GM18502 (cell line): ENCODE data around the gene RFPL2.
"Not testable (repeated sequence)": the region's sequence is repeated elsewhere in the genome, so short reads cannot be mapped to it uniquely, and the experiment has no call there.

ENCODE experiments used
- ATAC-seq: cut with Tn5 transposase; IDR thresholded peaks from one replicate; pipeline ENCODE4 v1.9.1; 2021; ENCODE audit warnings: mild to moderate bottlenecking; ENCODE audit not compliant: unreplicated experiment, poor library complexity

Gene RFPL2

DNA sequence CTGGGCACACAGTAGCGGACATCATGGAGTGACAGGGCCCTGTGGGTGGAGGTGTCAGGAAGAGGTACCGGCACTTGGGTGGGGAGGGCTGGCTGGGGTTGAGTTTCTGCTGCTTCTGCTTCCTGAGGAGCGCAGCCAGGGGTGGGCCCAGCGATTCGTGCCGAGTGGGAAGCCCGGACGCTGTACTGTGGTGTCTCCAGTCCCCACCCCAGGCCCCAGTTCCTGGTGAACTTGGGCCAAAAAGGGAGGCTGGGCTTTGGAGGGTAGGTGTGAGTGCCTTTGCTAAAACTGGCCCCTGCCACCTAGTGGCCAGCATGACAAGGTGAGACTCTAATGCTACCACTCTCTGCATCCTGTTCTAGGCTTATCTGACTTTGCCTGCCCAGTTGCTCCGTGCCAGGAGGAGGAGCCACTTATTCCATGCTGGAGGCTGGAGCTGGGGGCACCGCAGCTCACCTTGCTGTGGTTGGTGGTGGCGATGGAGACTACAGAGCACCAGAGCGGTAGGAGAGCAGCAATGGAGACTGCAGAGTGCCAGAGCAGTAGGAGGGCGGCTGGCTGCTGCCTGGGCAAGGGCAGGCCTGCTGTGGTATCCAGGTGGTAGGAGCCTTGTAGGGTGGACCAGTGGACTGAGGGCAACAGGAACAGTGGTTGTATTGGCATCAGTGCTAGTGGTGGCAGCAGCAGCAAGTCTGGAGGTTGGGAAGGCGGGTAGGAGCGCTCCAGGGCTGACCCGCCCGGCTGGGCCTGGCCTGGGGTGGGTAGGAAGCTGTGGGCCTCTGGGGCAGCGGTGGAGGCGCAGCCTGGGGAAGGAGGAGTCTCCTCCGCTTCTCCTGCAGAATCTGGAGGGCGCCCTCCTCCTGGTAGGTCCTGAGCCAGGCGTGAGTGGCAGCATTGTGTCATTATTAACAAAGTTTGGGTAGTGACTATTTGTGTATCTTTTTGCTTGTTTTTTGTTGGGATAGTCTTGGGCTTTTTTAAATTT, 2.2 kb upstream of the RFPL2 start:
- no peak for ATAC-seq

DNA sequence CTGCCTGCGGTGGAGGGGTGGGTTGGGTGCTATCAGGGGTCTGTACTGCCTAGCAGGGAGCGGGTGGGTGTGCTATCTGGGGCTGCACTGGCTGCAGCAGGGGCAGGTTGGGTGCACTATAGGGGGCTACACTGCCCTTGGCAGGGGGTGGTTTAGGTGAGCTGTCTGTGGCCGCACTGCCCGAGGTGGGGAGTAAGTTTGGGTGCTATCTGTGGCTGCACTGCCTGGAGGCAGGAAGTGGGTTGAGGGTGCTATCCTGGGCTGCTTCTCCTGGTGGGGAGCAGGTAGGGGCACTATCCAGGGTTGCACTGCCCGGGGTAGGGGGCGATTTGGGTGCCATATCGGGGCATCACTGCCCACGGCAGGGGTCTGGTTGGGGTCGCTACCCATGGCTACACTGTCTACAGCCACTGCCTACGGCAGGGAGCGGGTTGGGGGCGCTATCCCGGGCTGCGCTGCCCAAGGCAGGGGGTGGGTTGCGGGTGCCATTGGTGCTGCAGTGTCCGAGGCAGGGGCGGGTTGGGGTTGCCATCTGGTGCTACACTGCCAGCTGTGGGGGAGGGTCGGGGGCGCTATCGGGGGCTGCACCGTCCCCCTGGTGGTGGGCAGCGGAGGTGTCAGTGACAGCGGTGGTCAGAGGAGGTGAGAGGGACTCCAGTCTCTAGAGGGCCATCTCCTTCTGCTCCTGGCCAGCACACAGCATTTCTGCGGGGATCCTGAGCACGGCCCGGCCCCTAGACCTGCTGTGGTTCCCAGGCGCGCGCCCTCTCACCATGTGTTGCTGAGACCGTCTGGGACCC, 1.3 kb upstream of the RFPL2 start:
- ATAC-seq = no peak

DNA sequence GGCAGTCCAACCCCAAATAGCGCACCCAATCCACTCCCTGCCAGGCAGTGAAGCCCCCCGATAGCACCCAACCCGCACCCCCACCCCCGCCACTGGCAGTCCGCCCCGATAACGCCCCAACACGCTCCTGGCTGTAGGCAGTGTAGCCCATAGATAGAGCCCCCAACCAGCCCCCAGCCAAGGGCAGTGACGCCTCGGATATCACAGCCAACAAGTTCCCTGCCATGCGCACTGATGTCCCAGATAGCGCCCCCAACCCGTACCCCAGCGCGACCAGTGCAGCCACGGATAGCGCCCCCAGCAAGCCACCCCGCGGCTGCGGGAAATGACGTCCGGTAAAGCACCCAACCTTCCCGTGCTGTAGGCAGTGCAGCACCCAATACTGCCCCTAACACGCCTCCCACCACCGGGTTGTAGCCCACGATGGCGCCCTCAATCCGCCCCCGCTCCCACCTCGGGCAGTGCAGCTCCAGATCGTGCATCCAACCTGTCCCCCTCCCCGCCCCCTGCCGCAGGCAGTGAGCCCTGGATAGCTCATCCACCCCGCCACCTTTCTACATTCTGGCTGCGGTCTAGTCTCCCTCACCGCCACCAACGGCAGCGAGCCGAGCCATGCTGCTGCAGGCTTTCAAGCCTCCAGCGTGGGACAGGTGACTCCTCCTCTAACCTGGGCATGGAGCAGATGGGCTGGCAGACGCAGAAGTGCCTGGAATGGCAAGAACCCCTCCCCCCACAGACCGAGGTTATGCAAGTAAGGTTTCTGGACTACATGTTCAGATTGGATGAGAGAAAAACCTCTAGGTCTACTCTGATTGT, 625 bp downstream of the RFPL2 start:
- ATAC-seq = no peak

DNA sequence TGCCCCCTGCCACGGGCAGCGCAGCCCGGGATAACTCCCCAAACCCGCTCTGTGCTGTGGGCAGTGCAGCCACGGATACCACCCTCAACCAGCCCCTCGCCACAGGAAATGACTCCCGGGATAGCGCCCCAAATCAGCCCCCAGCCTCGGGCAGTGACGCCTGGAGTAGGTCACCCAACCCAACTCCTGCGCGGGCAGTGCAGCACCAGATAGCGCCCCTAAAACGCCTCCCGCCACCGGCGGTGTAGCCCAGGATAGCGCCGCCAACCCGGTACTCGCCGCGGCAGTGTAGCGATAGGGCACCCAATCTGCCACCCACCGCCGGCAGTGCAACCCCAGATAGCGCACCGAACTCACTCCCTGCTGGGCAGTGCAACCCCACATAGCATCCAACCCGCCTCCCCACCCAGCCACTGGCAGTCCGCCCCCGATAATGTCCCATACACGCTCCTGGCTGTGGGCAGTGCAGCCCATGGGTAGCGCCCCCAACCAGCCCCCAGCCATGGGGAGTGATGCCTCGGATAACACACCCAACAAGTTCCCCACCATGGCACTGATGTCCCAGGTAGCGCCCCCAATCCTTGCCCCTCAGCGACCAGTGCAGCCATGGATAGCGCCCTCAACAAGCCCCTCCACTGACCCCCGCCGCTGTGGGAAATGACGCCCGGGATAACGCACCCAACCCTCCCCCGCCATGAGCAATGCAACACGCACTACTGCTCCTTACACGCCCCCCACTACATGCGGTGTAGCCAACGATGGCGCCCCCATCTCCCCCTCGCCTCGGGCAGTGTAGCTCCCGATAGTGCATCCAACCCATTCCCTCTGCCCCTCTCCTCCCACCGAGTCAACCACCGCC, 1.5 kb downstream of the RFPL2 start:
- ATAC-seq = no peak

DNA sequence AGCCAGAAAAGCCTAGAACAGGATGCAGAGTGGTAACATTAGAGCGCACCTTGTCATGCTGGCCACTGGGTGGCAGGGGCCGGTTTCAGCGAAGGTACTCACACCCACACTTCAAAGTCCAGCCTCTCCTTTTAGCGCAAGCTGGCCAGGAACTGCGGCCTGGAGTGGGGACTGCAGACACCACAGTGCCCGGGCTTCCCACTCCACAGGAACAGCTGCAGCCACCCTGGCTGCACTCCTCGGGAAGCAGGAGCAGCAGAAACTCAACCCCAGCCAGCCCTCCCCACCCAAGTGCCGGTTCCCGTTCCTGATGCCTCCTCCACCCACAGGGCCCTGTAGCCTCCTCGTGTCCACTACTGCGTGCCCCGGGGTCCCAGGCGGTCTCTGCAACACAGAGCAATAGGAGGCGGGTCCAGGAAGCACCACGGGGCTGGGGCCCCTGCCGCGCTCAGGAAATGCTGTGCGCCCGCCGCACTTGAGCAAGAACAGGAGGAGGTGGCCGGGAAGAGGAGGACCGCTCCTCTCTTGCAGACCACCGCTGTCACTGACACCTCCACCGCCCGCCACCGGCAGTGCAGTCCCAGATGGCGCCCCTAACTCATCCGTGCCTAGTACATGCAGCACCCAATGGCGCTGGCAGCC, 2.2 kb downstream of the RFPL2 start:
- no peak for ATAC-seq

DNA sequence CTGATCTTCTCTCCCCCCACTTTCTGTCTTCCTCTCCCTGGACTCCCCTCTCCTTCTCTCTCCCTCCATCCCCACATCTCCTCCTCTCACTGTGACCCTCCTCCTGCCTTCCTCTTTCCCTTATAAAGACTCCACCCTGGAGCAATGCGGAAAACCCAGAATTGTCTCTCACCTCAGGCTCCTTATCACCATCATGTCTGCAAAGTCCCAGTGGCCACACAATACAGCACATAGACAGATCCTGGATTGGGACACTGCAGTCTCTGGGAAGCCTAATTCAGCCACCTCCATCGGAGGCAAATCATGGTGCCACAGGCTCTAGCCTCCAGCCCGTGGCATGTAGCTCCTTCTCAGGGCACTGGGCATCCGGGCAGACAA, 2.7 kb downstream of the RFPL2 start:
- no peak for ATAC-seq

DNA sequence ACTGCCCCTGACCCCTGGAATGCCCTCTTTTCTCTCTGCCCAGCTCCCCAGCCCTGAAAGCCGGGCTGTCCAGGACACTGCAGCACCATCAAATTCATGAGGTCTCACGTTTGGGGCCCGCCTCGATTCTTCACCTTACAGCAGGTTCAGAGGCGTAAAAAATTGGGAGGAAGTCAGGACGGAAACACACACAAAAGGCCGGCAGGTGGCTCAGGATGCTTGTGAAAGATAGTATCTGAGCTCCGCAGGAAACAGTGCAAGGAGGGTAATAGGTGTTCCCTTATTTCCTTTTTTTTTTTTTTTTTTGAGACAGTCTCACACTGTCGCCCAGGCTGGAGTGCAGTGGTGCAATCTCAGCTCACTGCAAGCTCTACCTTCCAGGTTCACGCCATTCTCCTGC, 4.1 kb downstream of the RFPL2 start:
- ATAC-seq = no peak

DNA sequence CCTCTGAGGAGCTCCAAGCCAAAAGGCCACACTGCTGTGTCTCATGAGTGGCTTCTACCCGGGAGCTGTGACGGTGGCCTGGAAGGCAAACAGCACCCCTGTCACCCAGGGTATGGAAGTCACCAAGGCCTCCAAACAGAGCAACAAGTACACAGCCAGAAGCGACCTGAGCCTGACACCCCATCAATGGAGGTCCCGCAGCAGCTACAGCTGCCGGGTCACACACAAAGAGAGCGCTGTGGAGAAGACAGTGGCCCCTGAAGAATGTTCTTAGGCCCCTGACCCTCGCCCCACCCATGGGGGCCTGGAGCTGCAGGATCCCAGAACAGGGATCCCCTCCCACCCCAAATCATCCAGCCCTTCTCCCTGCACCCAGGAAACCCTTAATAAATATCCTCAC, 4.9 kb downstream of the RFPL2 start:
- no peak for ATAC-seq

DNA sequence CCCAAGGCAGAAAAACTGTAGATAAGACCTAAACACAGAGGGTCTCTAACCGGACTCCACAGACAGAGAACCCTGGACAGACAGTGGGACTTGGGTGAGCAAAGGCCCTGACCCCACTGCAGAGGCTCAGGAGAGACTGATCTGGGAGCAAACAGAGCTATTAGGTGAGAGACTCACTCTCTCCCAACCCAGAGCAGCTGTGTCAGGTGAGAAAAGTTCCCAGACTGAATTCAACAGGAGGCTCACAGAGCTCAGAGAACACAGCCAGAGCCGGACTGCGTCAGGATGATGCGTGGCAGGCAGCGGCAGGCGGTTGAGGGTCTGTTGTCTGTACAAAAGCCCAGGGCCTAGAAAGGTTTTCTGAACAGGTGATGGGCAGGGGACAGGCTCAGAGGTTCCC, 5.5 kb downstream of the RFPL2 start:
- no peak for ATAC-seq

DNA sequence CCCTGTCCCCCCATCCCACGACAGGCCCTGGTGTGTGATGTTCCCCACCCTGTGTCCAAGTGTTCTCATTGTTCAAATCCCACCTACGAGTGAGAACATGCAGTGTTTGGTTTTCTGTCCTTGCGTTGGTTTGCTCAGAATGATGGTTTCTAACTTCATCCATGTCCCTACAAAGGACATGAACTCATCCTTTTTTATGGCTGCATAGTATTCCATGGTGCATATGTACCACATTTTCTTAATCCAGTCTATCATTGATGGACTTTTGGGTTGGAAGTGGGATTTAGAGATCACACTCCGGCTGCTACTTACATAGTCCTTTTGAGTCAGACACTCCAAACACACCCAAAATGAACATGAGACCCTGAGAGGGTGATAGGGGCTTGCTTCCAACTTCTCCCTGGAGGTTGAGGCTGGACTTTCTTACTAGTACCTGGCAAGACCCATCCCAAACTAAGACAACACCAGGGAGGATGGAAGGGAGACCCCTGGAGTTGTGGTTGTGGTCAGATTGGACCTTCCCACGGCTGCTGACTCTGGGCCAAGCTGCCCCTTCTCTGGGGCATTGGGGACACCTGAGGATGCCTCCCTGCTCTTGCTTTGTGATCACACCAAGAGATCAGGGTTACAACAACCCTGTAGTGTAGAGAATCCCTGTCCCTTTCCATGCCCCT, 7.2 kb downstream of the RFPL2 start:
- not testable (repeated sequence) for ATAC-seq

DNA sequence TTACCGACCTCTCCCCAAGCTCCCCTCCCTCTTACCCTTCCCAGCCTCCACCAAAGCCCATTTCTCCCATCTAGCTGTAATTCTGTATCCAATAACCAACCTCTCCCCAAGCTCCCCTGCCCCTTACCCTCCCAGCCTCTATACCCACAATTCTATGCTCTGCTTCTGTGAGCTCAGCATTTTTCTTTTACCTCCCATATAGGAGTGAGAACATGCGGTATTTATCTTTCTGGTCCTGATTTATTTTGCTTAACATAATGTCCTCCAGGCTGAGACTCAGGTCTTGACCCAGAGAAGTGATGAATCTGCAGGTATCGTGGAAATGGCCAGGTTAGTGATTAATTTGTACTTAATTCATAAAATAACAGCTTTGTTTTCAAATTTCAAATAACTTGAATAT, 9.0 kb downstream of the RFPL2 start:
- not testable (repeated sequence) for ATAC-seq

DNA sequence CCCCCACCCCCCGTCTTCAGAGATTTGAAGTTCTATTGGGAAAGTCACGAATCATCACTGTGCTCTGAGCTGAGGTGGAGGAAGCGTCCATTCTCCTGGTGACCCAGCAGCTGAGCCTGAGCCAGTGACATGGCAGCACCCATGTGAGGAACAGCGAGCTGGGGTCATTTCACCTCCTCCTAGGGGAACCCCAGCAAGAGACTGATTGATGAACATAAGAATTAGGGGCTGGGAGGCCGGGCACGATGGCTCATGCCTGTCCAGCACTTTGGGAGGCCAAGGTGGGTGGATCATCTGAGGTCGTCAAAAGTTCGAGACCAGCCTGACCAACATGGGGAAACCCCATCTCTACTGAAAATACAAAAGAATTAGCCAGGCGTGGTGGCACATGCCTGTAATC, 11.5 kb downstream of the RFPL2 start:
- not testable (repeated sequence) for ATAC-seq

DNA sequence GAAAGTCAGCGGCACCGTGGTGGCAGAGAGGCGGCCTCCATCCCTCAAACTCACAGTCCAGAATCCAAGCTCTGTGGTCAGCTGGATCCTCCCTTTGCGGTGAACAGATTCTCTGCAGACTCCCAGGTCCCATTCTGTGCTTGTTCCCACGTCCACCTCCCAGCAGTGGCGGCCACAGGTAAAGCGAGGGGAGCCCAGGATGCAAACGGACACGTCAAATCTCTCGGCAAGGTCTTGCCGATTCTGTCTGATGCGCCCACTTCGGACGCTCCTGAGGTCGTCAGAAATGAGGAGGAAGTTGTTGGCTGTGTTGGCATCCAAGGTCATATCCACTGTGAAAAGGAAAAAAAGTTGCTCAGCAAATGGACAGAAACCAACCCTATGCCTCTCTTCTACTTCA, 13.9 kb downstream of the RFPL2 start:
- ATAC-seq = not testable (repeated sequence)

DNA sequence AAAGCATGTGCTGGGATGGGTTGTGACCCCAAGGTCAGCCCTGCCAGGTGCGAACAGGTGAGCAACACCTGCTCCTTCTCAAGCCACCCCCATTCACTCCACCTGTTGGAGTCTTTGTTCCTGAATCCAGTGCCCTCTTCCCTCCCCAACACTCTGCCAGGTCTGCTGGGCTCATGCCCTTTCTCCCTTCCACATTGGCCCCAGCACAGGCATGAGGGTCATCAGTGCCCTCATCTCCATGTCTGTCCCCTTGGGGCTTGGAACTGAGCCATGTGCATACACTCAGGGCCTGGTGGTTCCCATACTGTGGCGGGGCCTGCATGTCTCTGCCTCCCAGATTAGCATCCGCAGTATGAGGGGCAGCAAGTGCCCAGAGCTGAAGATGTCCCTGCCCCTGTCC, 19.1 kb downstream of the RFPL2 start:
- no peak for ATAC-seq

DNA sequence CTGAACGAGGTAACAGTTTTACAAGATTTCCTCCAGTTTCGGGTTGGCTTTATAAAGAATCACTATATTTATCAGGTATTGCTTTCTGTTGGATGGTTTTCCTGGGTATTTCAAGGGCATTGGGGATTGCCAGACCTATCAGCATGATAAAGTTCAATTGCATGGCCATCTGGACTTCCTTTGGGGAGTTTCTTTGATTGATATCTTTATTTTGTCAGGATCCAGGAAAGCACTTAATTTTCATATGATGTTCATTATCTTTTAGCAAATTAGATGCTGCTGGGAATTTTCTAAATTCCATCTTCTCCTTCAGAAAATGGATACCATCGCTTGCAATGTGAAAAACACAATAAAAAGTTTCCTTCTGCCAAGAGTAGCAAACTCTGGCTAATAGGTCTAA, 21.2 kb downstream of the RFPL2 start:
- no peak for ATAC-seq

DNA sequence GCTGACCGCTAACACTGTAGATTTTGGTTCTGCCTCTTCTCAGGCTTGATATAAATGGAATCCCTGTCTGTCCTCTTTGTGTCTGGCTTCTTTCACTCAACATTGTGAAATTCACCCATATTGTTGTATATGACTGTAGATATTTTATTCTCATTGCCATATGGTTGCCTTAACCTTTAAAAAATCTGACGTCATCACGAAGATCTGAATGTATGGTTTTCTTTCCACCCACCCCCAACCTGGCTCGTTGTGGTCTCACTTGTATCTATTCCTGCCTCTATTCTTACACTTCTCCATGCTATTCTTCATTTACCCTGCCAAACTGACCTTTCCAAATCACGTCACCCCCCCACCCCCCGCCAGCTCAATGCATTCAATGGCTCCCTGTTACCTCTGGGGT, 23.8 kb downstream of the RFPL2 start:
- ATAC-seq = no peak

DNA sequence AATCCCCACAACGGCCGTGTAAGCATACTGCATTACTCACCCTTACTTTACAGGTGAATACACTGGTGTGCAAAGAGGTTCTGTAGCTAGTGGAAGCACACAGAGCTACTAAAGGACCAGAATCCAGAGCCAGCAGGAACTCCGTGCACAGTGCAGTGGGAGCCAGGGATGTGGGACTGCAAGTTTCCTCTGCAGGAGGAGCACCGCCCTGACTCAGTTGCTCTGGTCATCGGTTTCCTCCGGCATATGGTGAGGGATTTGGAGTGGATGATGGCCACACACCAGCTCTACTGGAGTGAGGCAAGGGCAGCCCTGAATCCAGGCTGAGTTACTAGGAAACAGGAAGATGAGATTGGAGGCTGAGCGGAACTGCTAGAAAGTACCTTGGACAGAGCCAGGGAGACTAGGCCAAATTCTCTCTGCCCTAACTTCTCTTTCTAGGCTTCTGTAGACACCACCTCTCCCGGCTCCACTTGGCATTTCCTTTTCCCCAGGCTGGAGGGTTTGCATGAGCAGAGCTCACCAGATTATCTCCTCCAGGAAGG, 27.6 kb downstream of the RFPL2 start:
- no peak for ATAC-seq
